ENCODE measurements around the gene DIPK1A.

DNA sequence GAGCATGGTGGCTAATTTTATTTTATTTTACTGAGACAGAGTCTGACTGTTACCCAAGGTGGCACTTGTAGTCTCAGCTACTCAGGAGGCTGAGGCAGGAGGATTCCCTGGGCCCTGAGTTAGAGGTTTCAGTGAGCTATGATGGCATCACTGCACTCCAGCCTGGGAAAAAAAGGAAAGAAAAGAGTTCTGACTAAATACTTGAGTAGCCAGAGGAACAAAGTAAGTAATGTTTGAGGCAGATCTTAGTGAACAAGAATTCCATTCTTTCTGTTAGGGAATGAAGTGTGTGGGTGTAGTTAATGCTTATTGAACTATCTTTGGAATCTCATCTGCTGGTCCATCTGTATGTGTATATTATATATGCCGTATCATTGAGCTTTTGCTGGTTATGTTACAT lies 163.3 kb downstream of the DIPK1A start:
- TF ChIP-seq POLR2A (IDR thresholded peaks at IDR 0.05; ENCODE audit: low read depth, low read length), result no peak
- TF ChIP-seq POLR2AphosphoS5 (IDR thresholded peaks at IDR 0.05; ENCODE audit: low read depth, low read length), result no peak
- TF ChIP-seq TAF1 (IDR thresholded peaks at IDR 0.05; ENCODE audit: low read depth, low read length), result no peak
- no peak for TF ChIP-seq POU2F2 (IDR thresholded peaks at IDR 0.05; ENCODE audit: low read depth, low read length)
- no peak for TF ChIP-seq SPI1 (IDR thresholded peaks at IDR 0.05; ENCODE audit: low read depth, low read length)
